Transverse colon (tissue), 4 donors: Measurements from ENCODE around the gene PCLO.

Experiments
- POLR2A ChIP-seq: fragments of 450-650 bp; IDR thresholded peaks from one replicate; pipeline ENCODE4 v1.6.1; 2016; ENCODE audit warnings: antibody characterized with exemption, mild to moderate bottlenecking, moderate library complexity
- POLR2AphosphoS5 ChIP-seq, 3 donors: sonication (generic); formaldehyde crosslinking; IDR thresholded peaks; one replicate each; pipeline ENCODE4 v1.6.1; 2016; ENCODE audit warnings: antibody characterized with exemption in 3 of 3
- TF ChIP-seq, protein P1 (sequence below), 5 experiments: fragments of 200-600 bp in 3 of 5; fragments of 450-650 bp in 2 of 5; sonication (generic) in 3 of 5; IDR thresholded peaks; 1 replicate in 2 of 5; 2 replicates in 3 of 5; pipeline ENCODE4 v1.5.1; 2016 to 2017; ENCODE audit warnings: antibody characterized with exemption in 5 of 5, inconsistent platforms in 3 of 5, mild to moderate bottlenecking in 2 of 5, moderate library complexity in 1 of 5

DNA sequence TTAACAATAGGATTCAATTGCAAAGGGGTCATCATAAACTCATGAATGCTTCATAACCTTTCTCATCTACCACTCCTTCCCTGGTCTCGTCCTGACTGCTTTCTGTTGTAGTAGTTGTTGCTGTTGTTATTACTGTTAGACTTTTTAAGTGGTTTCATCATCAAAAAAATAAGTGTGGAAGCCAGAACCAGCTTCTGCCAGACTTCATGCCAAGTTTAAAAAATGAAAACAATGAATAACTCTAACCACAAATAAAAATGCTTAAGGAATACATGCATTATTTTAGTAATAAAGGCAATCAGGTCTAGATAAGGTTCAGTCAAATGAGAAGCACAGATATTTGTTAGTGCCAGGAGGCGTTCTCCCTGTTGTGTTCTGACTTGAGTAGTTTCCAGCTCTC lies 85.4 kb downstream of the PCLO start:
- TF ChIP-seq POLR2A (no peak), POLR2AphosphoS5 (IDR thresholded peaks at IDR 0.05) (no peak)
- TF ChIP-seq, protein P1, sequence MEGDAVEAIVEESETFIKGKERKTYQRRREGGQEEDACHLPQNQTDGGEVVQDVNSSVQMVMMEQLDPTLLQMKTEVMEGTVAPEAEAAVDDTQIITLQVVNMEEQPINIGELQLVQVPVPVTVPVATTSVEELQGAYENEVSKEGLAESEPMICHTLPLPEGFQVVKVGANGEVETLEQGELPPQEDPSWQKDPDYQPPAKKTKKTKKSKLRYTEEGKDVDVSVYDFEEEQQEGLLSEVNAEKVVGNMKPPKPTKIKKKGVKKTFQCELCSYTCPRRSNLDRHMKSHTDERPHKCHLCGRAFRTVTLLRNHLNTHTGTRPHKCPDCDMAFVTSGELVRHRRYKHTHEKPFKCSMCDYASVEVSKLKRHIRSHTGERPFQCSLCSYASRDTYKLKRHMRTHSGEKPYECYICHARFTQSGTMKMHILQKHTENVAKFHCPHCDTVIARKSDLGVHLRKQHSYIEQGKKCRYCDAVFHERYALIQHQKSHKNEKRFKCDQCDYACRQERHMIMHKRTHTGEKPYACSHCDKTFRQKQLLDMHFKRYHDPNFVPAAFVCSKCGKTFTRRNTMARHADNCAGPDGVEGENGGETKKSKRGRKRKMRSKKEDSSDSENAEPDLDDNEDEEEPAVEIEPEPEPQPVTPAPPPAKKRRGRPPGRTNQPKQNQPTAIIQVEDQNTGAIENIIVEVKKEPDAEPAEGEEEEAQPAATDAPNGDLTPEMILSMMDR (IDR thresholded peaks at IDR 0.05), result no peak
